A549 (cell line): ENCODE data around the gene ZC3HAV1.

Source experiments
- CEBPB ChIP-seq, 2 experiments: fragments of >200 bp in 1 of 2; sonication (Bioruptor Twin) in 1 of 2; formaldehyde crosslinking in 1 of 2; IDR thresholded peaks; 2 replicates each; pipeline ENCODE4 v1.6.1; 2012 to 2016
- CHD2 ChIP-seq: fragments of 150-350 bp; IDR thresholded peaks from 2 replicates; pipeline ENCODE4 v1.6.1; 2014; ENCODE audit warnings: low read length; ENCODE audit not compliant: partially characterized antibody
- FOSL2 ChIP-seq, 2 experiments: fragments of 450-650 bp in 1 of 2; fragments of >200 bp in 1 of 2; sonication (Bioruptor Twin) in 1 of 2; formaldehyde crosslinking; IDR thresholded peaks; 2 replicates each; pipeline versions ENCODE4 v1.5.0 to v1.6.1; 2016 to 2020; ENCODE audit warnings: mild to moderate bottlenecking in 1 of 2, moderate library complexity in 1 of 2
- HDAC2 ChIP-seq: fragments of 200-600 bp; sonication (generic); IDR thresholded peaks from 2 replicates; pipeline ENCODE4 v1.6.1; 2016
- MYC ChIP-seq: IDR thresholded peaks from 2 replicates; pipeline ENCODE4 v1.6.1; 2012; ENCODE audit warnings: mild to moderate bottlenecking, inconsistent platforms, low read length, improper control_type of control experiment, borderline replicate concordance
- NR3C1 ChIP-seq: fragments of >200 bp; sonication (Bioruptor Twin); formaldehyde crosslinking; IDR thresholded peaks from 3 replicates; pipeline ENCODE4 v1.6.1; 2017
- RAD21 ChIP-seq, 2 experiments: fragments of >200 bp in 1 of 2; sonication (Bioruptor Twin) in 1 of 2; formaldehyde crosslinking in 1 of 2; IDR thresholded peaks in 1 of 2; conservative IDR thresholded peaks in 1 of 2; 2 replicates in 1 of 2; 3 replicates in 1 of 2; pipeline ENCODE4 v1.6.1; 2012 to 2018; ENCODE audit warnings: inconsistent platforms in 1 of 2
- TF ChIP-seq, protein P1 (sequence below): fragments of >200 bp; sonication (Bioruptor Twin); formaldehyde crosslinking; IDR thresholded peaks from 3 replicates; pipeline ENCODE4 v1.5.1; 2016
- TF ChIP-seq, protein P2 (sequence below): fragments of 200-600 bp; sonication (generic); IDR thresholded peaks from 2 replicates; pipeline ENCODE4 v1.6.1; 2016; ENCODE audit warnings: antibody characterized with exemption, mild to moderate bottlenecking, moderate library complexity
- TF ChIP-seq, protein P3 (sequence below): fragments of 150-350 bp; IDR thresholded peaks from 2 replicates; pipeline ENCODE4 v1.6.1; 2014; ENCODE audit warnings: low read depth, mild to moderate bottlenecking, low read length
- TF ChIP-seq, protein P4 (sequence below): IDR thresholded peaks from 2 replicates; pipeline ENCODE4 v1.6.1; 2012

DNA sequence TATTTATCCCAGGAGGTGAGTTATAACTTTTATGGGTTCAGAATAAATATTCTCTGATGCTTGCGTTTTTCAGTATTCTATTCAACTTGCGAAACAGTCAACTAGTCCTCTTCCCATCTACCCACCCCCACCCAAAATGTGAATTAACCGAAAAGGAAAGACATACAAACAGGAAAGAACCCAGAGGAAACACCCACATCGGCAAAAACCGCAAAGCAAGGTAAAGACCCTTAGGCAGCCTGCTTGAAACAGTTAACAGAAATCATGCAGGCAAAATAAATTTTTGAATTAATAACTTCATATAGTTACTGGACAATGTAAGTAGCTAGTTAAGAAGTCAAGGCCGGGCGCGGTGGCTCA, 5.4 kb downstream of the ZC3HAV1 start:
- TF ChIP-seq HDAC2 (no peak), FOSL2 (IDR thresholded peaks at IDR 0.05) (no peak), FOSL2 (CRISPR knock-in tag; IDR thresholded peaks at IDR 0.05) (no peak), RAD21 (conservative IDR thresholded peaks at IDR 0.05 in 1 of 2, IDR thresholded peaks at IDR 0.05 in 1 of 2) (no peak), CHD2 (no peak), MYC (no peak), NR3C1 (no peak), CEBPB (IDR thresholded peaks at IDR 0.05) (no peak)
- TF ChIP-seq, protein P1, sequence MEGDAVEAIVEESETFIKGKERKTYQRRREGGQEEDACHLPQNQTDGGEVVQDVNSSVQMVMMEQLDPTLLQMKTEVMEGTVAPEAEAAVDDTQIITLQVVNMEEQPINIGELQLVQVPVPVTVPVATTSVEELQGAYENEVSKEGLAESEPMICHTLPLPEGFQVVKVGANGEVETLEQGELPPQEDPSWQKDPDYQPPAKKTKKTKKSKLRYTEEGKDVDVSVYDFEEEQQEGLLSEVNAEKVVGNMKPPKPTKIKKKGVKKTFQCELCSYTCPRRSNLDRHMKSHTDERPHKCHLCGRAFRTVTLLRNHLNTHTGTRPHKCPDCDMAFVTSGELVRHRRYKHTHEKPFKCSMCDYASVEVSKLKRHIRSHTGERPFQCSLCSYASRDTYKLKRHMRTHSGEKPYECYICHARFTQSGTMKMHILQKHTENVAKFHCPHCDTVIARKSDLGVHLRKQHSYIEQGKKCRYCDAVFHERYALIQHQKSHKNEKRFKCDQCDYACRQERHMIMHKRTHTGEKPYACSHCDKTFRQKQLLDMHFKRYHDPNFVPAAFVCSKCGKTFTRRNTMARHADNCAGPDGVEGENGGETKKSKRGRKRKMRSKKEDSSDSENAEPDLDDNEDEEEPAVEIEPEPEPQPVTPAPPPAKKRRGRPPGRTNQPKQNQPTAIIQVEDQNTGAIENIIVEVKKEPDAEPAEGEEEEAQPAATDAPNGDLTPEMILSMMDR: no peak
- TF ChIP-seq, protein P2, sequence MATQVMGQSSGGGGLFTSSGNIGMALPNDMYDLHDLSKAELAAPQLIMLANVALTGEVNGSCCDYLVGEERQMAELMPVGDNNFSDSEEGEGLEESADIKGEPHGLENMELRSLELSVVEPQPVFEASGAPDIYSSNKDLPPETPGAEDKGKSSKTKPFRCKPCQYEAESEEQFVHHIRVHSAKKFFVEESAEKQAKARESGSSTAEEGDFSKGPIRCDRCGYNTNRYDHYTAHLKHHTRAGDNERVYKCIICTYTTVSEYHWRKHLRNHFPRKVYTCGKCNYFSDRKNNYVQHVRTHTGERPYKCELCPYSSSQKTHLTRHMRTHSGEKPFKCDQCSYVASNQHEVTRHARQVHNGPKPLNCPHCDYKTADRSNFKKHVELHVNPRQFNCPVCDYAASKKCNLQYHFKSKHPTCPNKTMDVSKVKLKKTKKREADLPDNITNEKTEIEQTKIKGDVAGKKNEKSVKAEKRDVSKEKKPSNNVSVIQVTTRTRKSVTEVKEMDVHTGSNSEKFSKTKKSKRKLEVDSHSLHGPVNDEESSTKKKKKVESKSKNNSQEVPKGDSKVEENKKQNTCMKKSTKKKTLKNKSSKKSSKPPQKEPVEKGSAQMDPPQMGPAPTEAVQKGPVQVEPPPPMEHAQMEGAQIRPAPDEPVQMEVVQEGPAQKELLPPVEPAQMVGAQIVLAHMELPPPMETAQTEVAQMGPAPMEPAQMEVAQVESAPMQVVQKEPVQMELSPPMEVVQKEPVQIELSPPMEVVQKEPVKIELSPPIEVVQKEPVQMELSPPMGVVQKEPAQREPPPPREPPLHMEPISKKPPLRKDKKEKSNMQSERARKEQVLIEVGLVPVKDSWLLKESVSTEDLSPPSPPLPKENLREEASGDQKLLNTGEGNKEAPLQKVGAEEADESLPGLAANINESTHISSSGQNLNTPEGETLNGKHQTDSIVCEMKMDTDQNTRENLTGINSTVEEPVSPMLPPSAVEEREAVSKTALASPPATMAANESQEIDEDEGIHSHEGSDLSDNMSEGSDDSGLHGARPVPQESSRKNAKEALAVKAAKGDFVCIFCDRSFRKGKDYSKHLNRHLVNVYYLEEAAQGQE: no peak
- TF ChIP-seq, protein P3, sequence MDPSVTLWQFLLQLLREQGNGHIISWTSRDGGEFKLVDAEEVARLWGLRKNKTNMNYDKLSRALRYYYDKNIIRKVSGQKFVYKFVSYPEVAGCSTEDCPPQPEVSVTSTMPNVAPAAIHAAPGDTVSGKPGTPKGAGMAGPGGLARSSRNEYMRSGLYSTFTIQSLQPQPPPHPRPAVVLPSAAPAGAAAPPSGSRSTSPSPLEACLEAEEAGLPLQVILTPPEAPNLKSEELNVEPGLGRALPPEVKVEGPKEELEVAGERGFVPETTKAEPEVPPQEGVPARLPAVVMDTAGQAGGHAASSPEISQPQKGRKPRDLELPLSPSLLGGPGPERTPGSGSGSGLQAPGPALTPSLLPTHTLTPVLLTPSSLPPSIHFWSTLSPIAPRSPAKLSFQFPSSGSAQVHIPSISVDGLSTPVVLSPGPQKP: no peak
- TF ChIP-seq, protein P4, sequence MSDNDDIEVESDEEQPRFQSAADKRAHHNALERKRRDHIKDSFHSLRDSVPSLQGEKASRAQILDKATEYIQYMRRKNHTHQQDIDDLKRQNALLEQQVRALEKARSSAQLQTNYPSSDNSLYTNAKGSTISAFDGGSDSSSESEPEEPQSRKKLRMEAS: no peak
